Upper lobe of right lung (tissue), 1 donor: Measurements from ENCODE around the gene HIC1. TPM values are rescaled to one million over a fixed set of nuclear protein-coding genes. Genes with fewer than 3 reads are reported as not detected.

Experiments
- ATAC-seq: fragments of 200-7000 bp; cut with Tn5 transposase; one replicate; pipeline ENCODE4 v1.9.1; 2020; ENCODE audit warnings: mild to moderate bottlenecking, moderate library complexity
- DNase-seq: peaks from one replicate; pipeline ENCODE4 v3.0.0-alpha.2; 2020
- H3K27ac ChIP-seq: fragments of 200-600 bp; one replicate; pipeline ENCODE4 v1.8.0; 2022
- H3K27me3 ChIP-seq: fragments of 200-600 bp; one replicate; pipeline ENCODE4 v1.8.0; 2022; ENCODE audit warnings: mild to moderate bottlenecking
- H3K36me3 ChIP-seq: fragments of 200-600 bp; one replicate; pipeline ENCODE4 v1.8.0; 2022
- H3K4me1 ChIP-seq: fragments of 200-600 bp; one replicate; pipeline ENCODE4 v1.8.0; 2022
- H3K4me3 ChIP-seq: fragments of 200-600 bp; one replicate; pipeline ENCODE4 v1.8.0; 2022; ENCODE audit warnings: mild to moderate bottlenecking
- H3K9me3 ChIP-seq: fragments of 200-600 bp; one replicate; pipeline ENCODE4 v1.8.0; 2022
- intact Hi-C: fragments of 100-400 bp; cut with DNase I; formaldehyde crosslinking; loops from one replicate; pipeline ENCODE4 v1.11.0; 2022
- total RNA-seq: library from RNA; stranded (reverse); fragmentation: NEBNext Ultra II Directional; extraction: Animal tissue kit (Norgen Biotek cat#: 25700); gene quantifications from one replicate; pipeline ENCODE4 v1.2.1, GENCODE V29; 2021
- TF ChIP-seq, protein P1 (sequence below): fragments of 200-600 bp; IDR thresholded peaks from one replicate; pipeline ENCODE4 v1.8.0; 2022; ENCODE audit warnings: antibody characterized with exemption
- donor health status: DM: no; HTN: yes; CAD: no; lungs with severe emphysema.

HIC1 gene
- total RNA-seq, 1 donor from 2014 or later, result 20.8 TPM

DNA sequence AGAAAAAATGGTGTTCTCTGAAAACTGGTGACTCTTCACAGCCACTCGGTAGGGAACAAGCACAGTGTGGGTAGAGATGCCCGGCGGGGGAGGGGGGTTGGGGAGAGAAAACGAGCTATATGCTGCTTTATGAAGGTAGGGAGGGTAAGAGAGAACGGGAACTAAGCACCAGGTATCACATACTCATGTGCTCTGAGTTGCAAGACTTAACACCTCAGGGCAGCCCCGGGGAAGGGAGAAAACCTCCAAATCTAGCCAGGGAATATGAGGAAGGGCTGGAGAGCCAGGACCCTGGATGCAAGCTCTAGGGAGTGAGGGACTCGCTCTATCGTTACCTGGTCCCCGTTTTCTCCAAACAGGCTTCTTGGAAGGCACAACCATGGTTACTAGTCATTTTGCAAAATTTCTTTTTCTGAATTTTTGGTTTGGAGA lies 35.3 kb downstream of the HIC1 start:
- Histone ChIP-seq H3K4me1 (peaks cover 76% of the 10 kb centered on the region), H3K4me3 (peak overlapping the region; percentile 39), H3K27ac (peak overlapping the region; percentile 75), H3K27me3 (no peaks in the 10 kb centered on the region), H3K9me3 (no peaks in the 10 kb centered on the region), H3K36me3 (no peaks in the 10 kb centered on the region)
- intact Hi-C loops, result no loop called here
- ATAC-seq (no peak), DNase-seq (no peak)
- TF ChIP-seq, protein P1, sequence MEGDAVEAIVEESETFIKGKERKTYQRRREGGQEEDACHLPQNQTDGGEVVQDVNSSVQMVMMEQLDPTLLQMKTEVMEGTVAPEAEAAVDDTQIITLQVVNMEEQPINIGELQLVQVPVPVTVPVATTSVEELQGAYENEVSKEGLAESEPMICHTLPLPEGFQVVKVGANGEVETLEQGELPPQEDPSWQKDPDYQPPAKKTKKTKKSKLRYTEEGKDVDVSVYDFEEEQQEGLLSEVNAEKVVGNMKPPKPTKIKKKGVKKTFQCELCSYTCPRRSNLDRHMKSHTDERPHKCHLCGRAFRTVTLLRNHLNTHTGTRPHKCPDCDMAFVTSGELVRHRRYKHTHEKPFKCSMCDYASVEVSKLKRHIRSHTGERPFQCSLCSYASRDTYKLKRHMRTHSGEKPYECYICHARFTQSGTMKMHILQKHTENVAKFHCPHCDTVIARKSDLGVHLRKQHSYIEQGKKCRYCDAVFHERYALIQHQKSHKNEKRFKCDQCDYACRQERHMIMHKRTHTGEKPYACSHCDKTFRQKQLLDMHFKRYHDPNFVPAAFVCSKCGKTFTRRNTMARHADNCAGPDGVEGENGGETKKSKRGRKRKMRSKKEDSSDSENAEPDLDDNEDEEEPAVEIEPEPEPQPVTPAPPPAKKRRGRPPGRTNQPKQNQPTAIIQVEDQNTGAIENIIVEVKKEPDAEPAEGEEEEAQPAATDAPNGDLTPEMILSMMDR, result no peak

DNA sequence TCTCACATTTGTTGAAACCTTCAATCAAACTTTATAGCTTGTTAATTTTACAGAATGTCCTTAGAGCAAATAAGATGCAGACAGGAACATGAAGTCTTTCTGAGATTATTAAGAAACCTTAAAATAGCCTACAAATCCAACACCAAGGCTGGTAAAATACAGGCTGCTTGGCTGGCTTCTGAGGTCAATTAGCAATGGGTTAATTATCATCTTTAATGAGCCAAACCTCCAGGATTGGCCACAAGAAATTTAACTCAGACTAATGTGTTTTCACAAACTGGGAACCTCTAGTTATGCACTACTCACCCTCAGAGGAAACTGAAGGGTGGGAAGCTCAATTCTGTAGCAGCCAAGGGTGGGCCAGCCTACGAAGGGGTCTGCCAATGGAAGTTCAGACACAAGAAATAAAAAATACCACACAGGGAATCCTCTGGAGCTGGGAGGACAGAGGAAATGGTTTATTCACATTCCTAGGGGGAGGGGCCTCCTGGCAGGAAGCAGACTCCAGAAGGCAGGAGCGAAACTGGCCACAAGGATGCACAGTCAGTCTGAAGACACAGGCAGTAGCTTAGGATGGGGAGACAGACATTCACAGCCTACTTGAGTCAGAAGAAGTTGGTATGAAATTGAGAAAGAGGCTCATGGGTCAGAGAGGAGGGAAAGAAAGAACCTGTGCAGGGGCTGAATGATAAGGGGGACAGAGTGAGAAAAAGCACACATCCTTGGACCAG lies 36.1 kb downstream of the HIC1 start:
- Histone ChIP-seq H3K27ac (peak overlapping the region; percentile 75), H3K9me3 (no peaks in the 10 kb centered on the region), H3K4me3 (no peak overlapping the region), H3K27me3 (no peaks in the 10 kb centered on the region), H3K4me1 (peaks cover 73% of the 10 kb centered on the region), H3K36me3 (no peaks in the 10 kb centered on the region)
- intact Hi-C loops, result no loop called here
- DNase-seq, result no peak
- TF ChIP-seq, protein P1, result peak; percentile 37
- ATAC-seq, result peak; percentile 5

DNA sequence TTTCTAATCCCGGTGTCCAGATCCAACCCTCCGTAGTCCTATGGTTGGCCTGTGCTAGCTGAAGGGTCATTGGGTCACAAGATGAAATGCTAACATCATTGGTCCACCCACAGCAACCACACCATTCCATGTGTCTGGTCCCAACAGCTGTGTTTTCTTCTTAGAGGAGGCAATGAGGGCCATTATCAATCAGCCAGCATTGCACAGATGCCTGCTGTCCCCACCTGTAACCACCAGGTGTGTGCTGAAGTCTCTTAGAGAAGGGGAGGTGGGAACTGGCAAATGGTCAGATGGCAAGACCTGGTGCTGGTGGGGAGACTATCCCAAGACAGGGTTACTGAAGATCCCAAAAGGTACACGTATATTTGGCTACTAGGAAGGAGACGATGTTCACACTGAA lies 37.4 kb downstream of the HIC1 start:
- Histone ChIP-seq H3K9me3 (no peaks in the 10 kb centered on the region), H3K4me1 (peaks cover 67% of the 10 kb centered on the region), H3K4me3 (no peak overlapping the region), H3K36me3 (no peaks in the 10 kb centered on the region), H3K27ac (no peak overlapping the region), H3K27me3 (no peaks in the 10 kb centered on the region)
- TF ChIP-seq, protein P1, result no peak
- ATAC-seq (no peak), DNase-seq (no peak)
- intact Hi-C loops, result no loop called here

DNA sequence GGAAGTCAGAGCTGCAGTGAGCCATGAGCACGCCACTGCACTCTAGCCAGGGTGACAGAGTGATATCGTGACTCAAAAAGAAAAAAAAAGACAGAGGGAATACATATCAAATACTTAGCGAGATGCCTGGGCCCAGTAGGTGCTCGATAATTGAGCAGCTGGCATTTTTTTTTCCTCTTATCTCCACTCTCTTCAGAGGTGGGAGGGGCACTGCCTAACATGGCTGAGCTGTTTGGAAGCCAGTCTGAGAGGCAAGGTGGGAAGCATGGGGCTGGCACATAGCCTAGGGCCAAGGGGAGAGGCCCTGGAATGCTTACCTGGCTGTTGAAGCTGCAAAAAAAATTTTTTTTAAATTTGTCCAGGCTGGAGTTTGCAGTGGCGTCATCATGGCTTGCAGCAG lies 38.4 kb downstream of the HIC1 start:
- H3K36me3 ChIP-seq, result no peaks in the 10 kb centered on the region
- peaks cover 58% of the 10 kb centered on the region for H3K4me1 ChIP-seq
- ATAC-seq, result peak; percentile 85
- no peak overlapping the region for H3K4me3 ChIP-seq
- H3K27me3 ChIP-seq, result no peaks in the 10 kb centered on the region
- intact Hi-C loops, result no loop called here
- H3K27ac ChIP-seq, result no peak overlapping the region
- DNase-seq, result peak; percentile 88
- TF ChIP-seq, protein P1, result no peak
- no peaks in the 10 kb centered on the region for H3K9me3 ChIP-seq

DNA sequence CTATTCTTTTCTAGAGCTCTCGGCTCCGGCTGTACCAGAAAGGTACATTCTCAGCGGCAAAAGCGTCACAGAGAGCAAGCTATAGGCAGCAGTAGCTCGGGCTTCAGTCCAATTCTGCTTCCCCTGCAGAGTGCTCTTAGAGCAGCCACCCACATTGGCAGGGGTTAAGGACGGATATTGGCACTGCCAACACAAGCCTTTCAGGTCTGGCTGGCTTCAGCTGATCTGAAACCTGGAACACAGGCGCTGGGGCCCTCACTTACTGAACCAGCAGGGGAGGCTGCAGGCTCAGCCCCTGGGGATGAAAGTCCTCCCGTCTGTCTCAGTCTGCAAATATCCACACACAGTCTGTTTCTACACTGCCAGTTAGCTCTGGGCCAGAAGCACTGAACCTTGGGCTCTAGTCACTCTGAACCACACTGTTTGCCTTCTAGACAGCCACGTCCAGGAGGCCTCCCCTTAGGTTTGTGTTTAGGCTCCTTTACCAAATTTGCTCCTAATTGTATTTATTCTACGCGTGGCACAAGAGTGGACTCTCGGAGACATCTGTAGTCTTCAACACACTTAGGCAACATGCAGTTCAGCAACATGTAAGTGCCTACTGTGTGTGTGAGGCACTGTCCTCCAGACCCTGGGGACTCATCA lies 40.1 kb downstream of the HIC1 start:
- H3K27ac ChIP-seq, result peak overlapping the region; percentile 36
- ATAC-seq, result peak; percentile 85
- TF ChIP-seq, protein P1, result peak; percentile 60
- no peaks in the 10 kb centered on the region for H3K27me3 ChIP-seq
- no peak overlapping the region for H3K4me3 ChIP-seq
- no peaks in the 10 kb centered on the region for H3K9me3 ChIP-seq
- intact Hi-C loops, result no loop called here
- peak; percentile 84 for DNase-seq
- H3K4me1 ChIP-seq, result peaks cover 41% of the 10 kb centered on the region
- H3K36me3 ChIP-seq, result no peaks in the 10 kb centered on the region
